B cell (primary cell): ENCODE results near the gene CFAP65. TPM values are rescaled to one million over a fixed set of nuclear protein-coding genes. Genes with fewer than 3 reads are reported as not detected.

Experiments used
- ATAC-seq: fragments of 200-7000 bp; cut with Tn5 transposase; one replicate; pipeline ENCODE4 v1.10.0; 2021; ENCODE audit warnings: low read depth, mild to moderate bottlenecking, moderate number of reproducible peaks, moderate library complexity
- CTCF ChIA-PET: fragments of 350-600 bp; sonication (Branson Sonifier 250); formaldehyde crosslinking; loops from one replicate; lab custom pipeline; 2021; ENCODE audit warnings: antibody characterized with exemption, inconsistent platforms; lab: Charles Lee
- POLR2A ChIA-PET: fragments of 350-600 bp; sonication (Branson Sonifier 250); formaldehyde crosslinking; loops from one replicate; lab custom pipeline; 2021; ENCODE audit warnings: antibody characterized with exemption; lab: Charles Lee
- DNase-seq: peaks from one replicate; pipeline ENCODE4 v3.0.0; 2013
- H2AFZ ChIP-seq: 2 replicates; pipeline ENCODE4 v1.6.1; 2012; ENCODE audit warnings: mild to moderate bottlenecking, low read depth, low read length; ENCODE audit not compliant: insufficient read depth, poor library complexity, severe bottlenecking
- H3K27ac ChIP-seq, 2 donors: 1 replicate in 1 of 2; 2 replicates in 1 of 2; pipeline ENCODE4 v1.5.1; 2012 to 2013; ENCODE audit warnings: low read length in 2 of 2, mild to moderate bottlenecking in 2 of 2, moderate library complexity in 1 of 2
- H3K27me3 ChIP-seq, 4 experiments: fragments of 200-600 bp in 1 of 4; sonication (generic) in 1 of 4; replicated peaks in 1 of 4; 1 replicate in 2 of 4; 2 replicates in 2 of 4; pipeline versions ENCODE4 v1.6.1 to v1.7.0; 2013 to 2016; ENCODE audit warnings: low read length in 3 of 4, mild to moderate bottlenecking in 2 of 4, mixed read lengths in 1 of 4, moderate library complexity in 1 of 4; ENCODE audit not compliant: insufficient read depth in 4 of 4, control insufficient read depth in 3 of 4; ENCODE audit errors: control extremely low read depth in 1 of 4
- H3K36me3 ChIP-seq, 2 experiments: replicated peaks in 1 of 2; 1 replicate in 1 of 2; 2 replicates in 1 of 2; pipeline versions ENCODE4 v1.6.1 to v1.7.1; 2013; ENCODE audit warnings: low read length in 1 of 2; ENCODE audit not compliant: insufficient read depth in 2 of 2, control insufficient read depth in 1 of 2; ENCODE audit errors: control extremely low read depth in 1 of 2, extremely low read depth in 1 of 2
- H3K4me1 ChIP-seq, 2 donors: fragments of 200-600 bp in 1 of 2; sonication (generic) in 1 of 2; 1 replicate in 1 of 2; 2 replicates in 1 of 2; pipeline versions ENCODE4 v1.5.1 to v1.6.1; 2013 to 2017; ENCODE audit warnings: low read length in 2 of 2; ENCODE audit not compliant: control insufficient read depth in 2 of 2, insufficient read depth in 2 of 2
- H3K4me2 ChIP-seq: replicated peaks from 2 replicates; pipeline ENCODE3; 2012; ENCODE audit warnings: mild to moderate bottlenecking, low read depth, low read length; ENCODE audit not compliant: poor library complexity, severe bottlenecking
- H3K4me3 ChIP-seq, 5 experiments: fragments of 200-600 bp in 1 of 5; sonication (generic) in 1 of 5; 1 replicate in 3 of 5; 2 replicates in 2 of 5; pipeline versions ENCODE4 v1.5.1 to v1.7.0; 2011 to 2016; ENCODE audit warnings: low read length in 4 of 5, mild to moderate bottlenecking in 4 of 5, low read depth in 2 of 5, control low read depth in 1 of 5, moderate library complexity in 1 of 5; ENCODE audit not compliant: insufficient read depth in 1 of 5; ENCODE audit errors: control extremely low read depth in 1 of 5, extremely low read depth in 1 of 5
- H3K79me2 ChIP-seq: fragments of 200-600 bp; sonication (generic); one replicate; pipeline ENCODE4 v1.6.0; 2016; ENCODE audit warnings: low read length; ENCODE audit not compliant: control insufficient read depth, insufficient read depth
- H3K9ac ChIP-seq: fragments of 200-600 bp; sonication (generic); 2 replicates; pipeline ENCODE4 v1.6.1; 2017; ENCODE audit warnings: mild to moderate bottlenecking, low read length, moderate library complexity
- H3K9me3 ChIP-seq, 3 donors: one replicate each; pipeline versions ENCODE4 v1.6.1 to v1.7.1; 2013; ENCODE audit warnings: low read length in 2 of 3; ENCODE audit not compliant: control insufficient read depth in 2 of 3, insufficient read depth in 1 of 3; ENCODE audit errors: control extremely low read depth in 1 of 3
- H4K20me1 ChIP-seq: 2 replicates; pipeline ENCODE4 v1.6.0; 2012; ENCODE audit warnings: mild to moderate bottlenecking, low read length; ENCODE audit not compliant: insufficient read depth, control insufficient read depth, poor library complexity, severe bottlenecking
- H3K27ac Mint-ChIP-seq: one replicate; pipeline ENCODE4 v1.8.0; 2021; ENCODE audit warnings: mixed read lengths
- H3K27me3 Mint-ChIP-seq: one replicate; pipeline ENCODE4 v1.8.0; 2021; ENCODE audit warnings: mixed read lengths
- H3K4me1 Mint-ChIP-seq: one replicate; pipeline ENCODE4 v1.8.0; 2021; ENCODE audit warnings: mixed read lengths
- H3K4me3 Mint-ChIP-seq: one replicate; pipeline ENCODE4 v1.8.0; 2021; ENCODE audit warnings: mixed read lengths
- H3K9me3 Mint-ChIP-seq: one replicate; pipeline ENCODE4 v1.8.0; 2022; ENCODE audit warnings: mixed read lengths; ENCODE audit not compliant: insufficient read depth
- CTCF ChIP-seq: fragments of 200-600 bp; IDR thresholded peaks from one replicate; pipeline ENCODE4 v1.8.0; 2022; ENCODE audit warnings: antibody characterized with exemption, mild to moderate bottlenecking
- EZH2 ChIP-seq: IDR thresholded peaks from 2 replicates; pipeline ENCODE4 v1.6.1; 2012; ENCODE audit warnings: borderline replicate concordance, low read depth, mild to moderate bottlenecking, moderate library complexity, low read length; ENCODE audit not compliant: insufficient read depth, poor library complexity, severe bottlenecking
- WGBS: methylation state at CpG from one replicate; pipeline ENCODE4 v1.1.5; 2013; ENCODE audit warnings: missing lambda C conversion rate; ENCODE audit not compliant: insufficient coverage; 5-methylcytosine and 5-hydroxymethylcytosine counted together
- intact Hi-C: fragments of 100-400 bp; cut with micrococcal nuclease; formaldehyde crosslinking; loops from one replicate; pipeline ENCODE4 v1.10.0; 2022
- polyA plus RNA-seq: library from polyadenylated mRNA; depleted of rRNA; stranded (reverse); fragments of >200 nt; gene quantifications from 2 replicates; pipeline ENCODE4 v1.2.3, GENCODE V29; 2012
- total RNA-seq, 2 donors: library from RNA; stranded (reverse); fragments of 120-200 nt in 1 of 2; gene quantifications; 1 replicate in 1 of 2; 2 replicates in 1 of 2; pipeline versions ENCODE4 v1.2.3 to v1.2.4, GENCODE V29; 2013 to 2022

CFAP65 gene
- total and polyA plus RNA-seq, 2 donors (not counting 1 experiment from before 2014, with no cell fraction given) = not detected

DNA sequence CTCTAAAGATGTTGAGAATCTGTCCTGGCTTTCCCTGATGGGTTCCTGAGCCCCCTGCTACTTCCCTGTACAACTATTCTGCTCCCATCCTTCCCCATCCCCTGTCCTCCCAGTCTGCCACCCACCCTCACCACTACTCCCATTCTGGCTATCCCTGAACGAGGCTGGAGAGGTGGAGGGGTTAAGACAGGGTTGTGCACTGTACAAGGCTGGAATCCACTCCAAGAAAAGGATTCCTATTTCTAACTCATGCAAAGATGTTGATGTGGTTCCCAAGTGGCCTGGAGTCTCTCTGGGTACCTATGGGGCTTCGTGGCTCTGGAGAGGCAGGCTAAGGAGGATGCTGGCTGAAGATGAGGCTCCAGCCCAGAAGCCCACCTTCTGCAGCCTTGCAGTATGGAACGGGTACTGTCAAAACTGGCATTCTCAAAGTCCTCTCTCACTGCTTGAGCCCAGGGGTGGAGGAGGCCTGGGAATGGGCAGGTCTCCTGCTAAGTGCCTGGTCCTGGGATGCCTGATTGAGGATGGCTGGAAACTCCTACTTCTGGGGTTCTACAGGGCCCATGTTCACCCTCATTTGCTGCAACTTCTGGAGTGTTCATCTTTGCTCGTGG, 55.1 kb downstream of the CFAP65 start:
- Histone ChIP-seq H3K36me3 (no peaks in the 10 kb centered on the region), H3K27ac (no peak overlapping the region), H3K4me3 (no peak overlapping the region), H3K79me2 (no peaks in the 10 kb centered on the region), H4K20me1 (no peaks in the 10 kb centered on the region), H3K4me1 (peaks cover 22 to 56% of the 10 kb centered on the region in 2 donors), H3K9me3 (peaks cover 0 to 40% (median 0%) of the 10 kb centered on the region in 3 donors), H2AFZ (no peak overlapping the region), H3K9ac (no peak overlapping the region), H3K27me3 (peaks cover 0 to 93% (median 66%) of the 10 kb centered on the region in 4 experiments), H3K4me2 (no peak overlapping the region)
- H3K27ac Mint-ChIP-seq = no peak overlapping the region
- H3K4me3 Mint-ChIP-seq = no peak overlapping the region
- CTCF ChIA-PET = interaction anchor here (1.6 kb wide), 1 partner anchor 110 kb away, joined by 6 read pairs; no protein-coding TSS in a partner anchor
- no peaks in the 10 kb centered on the region for H3K9me3 Mint-ChIP-seq
- POLR2A ChIA-PET = no interaction called here
- ATAC-seq (no peak), DNase-seq (no peak)
- intact Hi-C loops = no loop called here
- no peak for TF ChIP-seq EZH2
- TF ChIP-seq CTCF = no peak
- peaks cover 70% of the 10 kb centered on the region for H3K27me3 Mint-ChIP-seq
- H3K4me1 Mint-ChIP-seq = peaks cover 20% of the 10 kb centered on the region
- 75% methylated on average over 3 of the region's 4 CpGs for WGBS

- peaks cover 24% of the 10 kb centered on the region for H3K4me1 Mint-ChIP-seq
- H3K9me3 ChIP-seq = peaks cover 0 to 46% (median 0%) of the 10 kb centered on the region in 3 donors
- H3K27me3 Mint-ChIP-seq = peaks cover 68% of the 10 kb centered on the region
- ATAC-seq = no peak
- no peak overlapping the region for H2AFZ ChIP-seq
- no peaks in the 10 kb centered on the region for H3K9me3 Mint-ChIP-seq
- CTCF ChIA-PET = no interaction called here
- peaks cover 29 to 62% of the 10 kb centered on the region in 2 donors for H3K4me1 ChIP-seq
- no peak overlapping the region for H3K4me3 Mint-ChIP-seq
- TF ChIP-seq EZH2 = no peak
- TF ChIP-seq CTCF = no peak
- WGBS = 5% methylated on average over 47 of the region's 49 CpGs
- no peak overlapping the region for H3K27ac Mint-ChIP-seq
- intact Hi-C loops = no loop called here
- H3K4me3 ChIP-seq = no peak overlapping the region
- no peak overlapping the region for H3K27ac ChIP-seq
- peaks cover 0 to 92% (median 65%) of the 10 kb centered on the region in 4 experiments for H3K27me3 ChIP-seq
- H3K9ac ChIP-seq = no peak overlapping the region
- no peak for DNase-seq
- POLR2A ChIA-PET = no interaction called here
- H3K79me2 ChIP-seq = no peaks in the 10 kb centered on the region
- H4K20me1 ChIP-seq = no peaks in the 10 kb centered on the region
- peak overlapping the region; percentile 46 for H3K4me2 ChIP-seq
- no peaks in the 10 kb centered on the region for H3K36me3 ChIP-seq
These were observed 55.8 kb downstream of the CFAP65 start for GRCh38 chr2:218985325-218986091.
